GM18508 (cell line): ENCODE measurements around the gene RHOD.

Experiments used
- ATAC-seq: cut with Tn5 transposase; IDR thresholded peaks from one replicate; pipeline ENCODE4 v1.9.1; 2021; ENCODE audit warnings: moderate number of reproducible peaks; ENCODE audit not compliant: insufficient read depth, unreplicated experiment

The RHOD gene

GRCh38 chr11:67113231-67113721 is 56.6 kb downstream of the RHOD start:
- no peak for ATAC-seq

GRCh38 chr11:67114275-67114896 is 57.7 kb downstream of the RHOD start:
- no peak for ATAC-seq

DNA sequence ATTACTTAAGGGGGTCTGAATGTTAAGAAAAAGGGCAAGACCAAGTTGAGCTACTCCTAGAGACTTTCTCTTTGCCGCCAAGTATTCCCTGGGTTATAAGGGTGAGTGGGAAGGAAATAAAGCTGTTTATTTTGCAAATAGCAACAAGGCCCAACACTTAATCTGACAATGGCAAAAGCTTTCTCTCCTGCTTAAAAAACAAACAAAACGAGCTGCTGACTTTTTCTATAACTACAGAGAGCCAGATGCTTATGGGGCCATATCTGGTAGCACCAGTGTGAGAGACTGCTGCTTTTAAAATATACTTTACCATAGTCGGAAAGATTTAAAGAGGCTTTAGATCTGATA is 60.1 kb downstream of the RHOD start:
- no peak for ATAC-seq

DNA sequence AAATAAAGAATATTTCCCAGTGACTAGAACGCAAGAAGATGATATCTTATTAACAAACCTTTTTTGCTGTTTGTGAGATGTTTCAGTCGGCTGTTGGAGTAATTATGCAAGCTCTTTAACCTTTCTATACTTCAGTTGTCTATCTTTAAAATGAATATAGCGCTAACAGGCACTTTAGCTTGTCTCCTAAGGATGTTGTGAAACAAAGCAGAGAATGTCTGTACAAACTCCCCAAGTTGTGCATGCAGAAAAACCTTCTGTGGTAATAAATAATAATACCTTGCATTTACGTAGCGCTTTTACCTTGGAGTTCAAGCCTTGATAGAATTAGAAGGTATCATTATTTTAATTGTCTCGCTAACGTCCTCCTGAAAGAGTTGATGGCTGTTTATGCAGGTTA is 60.5 kb downstream of the RHOD start:
- no peak for ATAC-seq

DNA sequence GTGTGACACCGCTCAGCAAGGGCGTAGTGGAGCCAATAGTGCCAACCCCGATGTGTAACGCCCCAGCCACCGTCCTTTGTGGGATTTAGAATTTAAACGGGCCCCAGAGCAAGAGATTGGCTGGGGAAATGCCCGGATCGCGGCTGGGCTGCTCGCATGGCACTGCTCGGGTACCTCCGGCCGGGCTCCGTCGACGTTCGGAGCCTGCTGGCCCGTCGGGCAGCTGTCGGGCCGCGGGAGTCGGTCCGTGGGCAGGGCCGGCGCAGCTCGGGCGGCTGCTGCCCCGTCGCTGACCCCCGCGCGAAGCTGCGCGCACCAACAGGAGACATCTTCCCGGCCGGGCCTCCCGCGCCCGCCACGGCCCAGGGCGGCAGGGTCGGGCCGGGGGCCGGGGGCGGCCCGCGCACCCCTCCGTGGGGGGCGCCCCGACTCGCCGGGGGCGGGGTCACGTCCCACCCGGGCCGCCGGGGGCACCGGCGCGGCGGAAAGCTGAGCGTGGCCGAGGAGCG is 61.1 kb downstream of the RHOD start:
- no peak for ATAC-seq

DNA sequence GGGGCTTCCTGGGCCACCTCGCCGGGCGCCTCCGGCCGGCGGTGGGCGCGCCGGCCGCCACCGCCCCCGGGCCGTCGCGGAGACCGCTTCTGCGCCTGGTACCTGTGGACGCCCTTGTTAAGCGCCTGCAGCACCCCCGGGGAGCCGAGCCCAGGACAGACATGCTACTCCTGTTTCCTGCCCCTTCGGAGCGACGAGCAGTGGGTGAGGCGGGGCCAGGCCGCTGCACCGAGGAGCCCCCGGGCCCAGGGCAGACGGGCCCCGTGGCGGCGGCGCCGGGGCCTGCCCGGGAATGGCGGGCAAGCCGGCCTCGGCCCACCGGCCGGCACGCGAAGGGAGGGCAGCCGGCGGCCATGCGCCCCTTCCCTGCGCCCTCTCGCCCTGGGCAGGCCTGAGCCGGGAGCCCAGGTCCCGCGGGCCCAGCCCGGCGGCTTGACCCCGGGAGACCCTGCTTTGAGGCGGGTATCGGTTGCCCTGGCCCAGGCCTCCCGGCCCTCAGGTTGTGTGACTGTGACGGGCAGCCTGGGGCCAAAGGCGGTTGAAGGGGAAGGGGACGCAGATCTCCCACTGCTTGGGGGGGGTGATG is 61.6 kb downstream of the RHOD start:
- ATAC-seq = no peak

DNA sequence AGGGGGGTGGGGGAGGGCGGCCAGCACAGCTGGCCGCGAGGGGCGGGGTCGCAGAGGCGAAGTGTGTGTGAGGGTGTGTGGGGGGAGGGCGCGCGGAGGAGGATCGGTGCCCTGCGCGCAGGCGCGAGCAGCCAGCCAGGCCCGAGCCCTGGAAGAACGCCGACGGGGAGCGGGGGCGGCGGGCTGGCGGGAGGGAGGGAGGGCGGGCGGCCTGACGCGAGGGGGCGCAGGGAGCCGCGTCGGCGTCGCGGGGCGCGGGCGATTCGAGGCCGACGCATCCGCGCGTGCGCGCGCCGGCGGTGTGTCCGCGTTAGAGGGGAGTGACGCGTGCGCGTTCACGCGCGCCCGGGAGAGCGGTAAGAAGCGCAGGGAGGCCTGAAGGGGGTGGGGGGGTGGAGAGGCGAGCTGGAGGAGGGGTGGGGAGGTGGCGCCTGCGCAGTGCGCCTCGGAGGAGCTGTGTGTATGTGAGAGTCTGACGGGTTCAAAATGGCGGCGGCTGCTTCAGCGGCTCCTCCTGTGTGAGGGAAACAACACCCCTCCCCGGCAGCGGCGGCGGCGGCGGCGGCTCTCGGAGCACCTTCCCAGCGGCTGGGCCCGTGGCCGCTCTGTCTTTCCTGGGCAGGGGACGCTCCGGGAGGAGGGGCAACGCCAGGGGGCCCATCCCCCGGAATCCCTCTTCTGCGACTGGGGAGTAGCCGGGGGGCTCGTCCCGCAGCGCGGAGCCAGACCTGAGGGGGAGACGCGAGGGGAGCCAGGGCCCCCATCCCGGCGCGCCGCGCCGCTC is 62.3 kb downstream of the RHOD start, which contains the start of gene KDM2A:
KDM2A (plus strand) TSS at position 463 of the 784 bp plus-strand sequence. CDS start 2,054 bp downstream, outside the sequence.
- ATAC-seq = no peak

GRCh38 chr11:67119585-67120391 is 63.1 kb downstream of the RHOD start:
- no peak for ATAC-seq

- ATAC-seq = no peak
Observed at GRCh38 chr11:67120456-67120855, 63.8 kb downstream of the RHOD start.

- no peak for ATAC-seq
Observed at GRCh38 chr11:67120881-67121710, 64.4 kb downstream of the RHOD start.
